HEK293 (cell line): ENCODE measurements around the gene GALNT9.

Experiments
- BCL11A ChIP-seq: fragments of 450-650 bp; formaldehyde crosslinking; IDR thresholded peaks from 2 replicates; pipeline ENCODE4 v1.5.1; 2016; ENCODE audit warnings: low read depth, missing biosample characterization, missing genetic modification characterization
- SP3 ChIP-seq: fragments of 450-650 bp; formaldehyde crosslinking; IDR thresholded peaks from 2 replicates; pipeline ENCODE4 v1.5.1; 2016; ENCODE audit warnings: missing biosample characterization, missing genetic modification characterization
- ZBTB7A ChIP-seq: fragments of 450-650 bp; formaldehyde crosslinking; IDR thresholded peaks from 2 replicates; pipeline ENCODE4 v1.5.1; 2016; ENCODE audit warnings: low read depth, missing biosample characterization, missing genetic modification characterization
- ZNF138 ChIP-seq: fragments of 450-650 bp; formaldehyde crosslinking; IDR thresholded peaks from 2 replicates; pipeline ENCODE4 v1.5.1; 2016; ENCODE audit warnings: missing biosample characterization, missing genetic modification characterization, borderline replicate concordance
- ZNF19 ChIP-seq: fragments of 450-650 bp; formaldehyde crosslinking; IDR thresholded peaks from 2 replicates; pipeline ENCODE4; 2016; ENCODE audit warnings: missing biosample characterization, missing genetic modification characterization, low read depth
- ZNF24 ChIP-seq: fragments of 450-650 bp; formaldehyde crosslinking; IDR thresholded peaks from 2 replicates; pipeline ENCODE4 v1.5.1; 2016; ENCODE audit warnings: missing biosample characterization, missing genetic modification characterization
- ZNF335 ChIP-seq: fragments of 450-650 bp; formaldehyde crosslinking; conservative IDR thresholded peaks from 2 replicates; pipeline ENCODE4 v1.5.1; 2016; ENCODE audit warnings: missing biosample characterization, missing genetic modification characterization
- ZNF350 ChIP-seq: fragments of 450-650 bp; formaldehyde crosslinking; IDR thresholded peaks from 2 replicates; pipeline ENCODE4 v1.5.0; 2017; ENCODE audit warnings: missing biosample characterization, mild to moderate bottlenecking, missing genetic modification characterization
- ZSCAN16 ChIP-seq: fragments of 450-650 bp; formaldehyde crosslinking; IDR thresholded peaks from 2 replicates; pipeline ENCODE4 v1.5.1; 2016; ENCODE audit warnings: missing biosample characterization, missing genetic modification characterization
- TF ChIP-seq, protein P1 (sequence below): fragments of 450-650 bp; formaldehyde crosslinking; IDR thresholded peaks from 2 replicates; pipeline ENCODE4 v1.5.1; 2016; ENCODE audit warnings: missing biosample characterization, missing genetic modification characterization

DNA sequence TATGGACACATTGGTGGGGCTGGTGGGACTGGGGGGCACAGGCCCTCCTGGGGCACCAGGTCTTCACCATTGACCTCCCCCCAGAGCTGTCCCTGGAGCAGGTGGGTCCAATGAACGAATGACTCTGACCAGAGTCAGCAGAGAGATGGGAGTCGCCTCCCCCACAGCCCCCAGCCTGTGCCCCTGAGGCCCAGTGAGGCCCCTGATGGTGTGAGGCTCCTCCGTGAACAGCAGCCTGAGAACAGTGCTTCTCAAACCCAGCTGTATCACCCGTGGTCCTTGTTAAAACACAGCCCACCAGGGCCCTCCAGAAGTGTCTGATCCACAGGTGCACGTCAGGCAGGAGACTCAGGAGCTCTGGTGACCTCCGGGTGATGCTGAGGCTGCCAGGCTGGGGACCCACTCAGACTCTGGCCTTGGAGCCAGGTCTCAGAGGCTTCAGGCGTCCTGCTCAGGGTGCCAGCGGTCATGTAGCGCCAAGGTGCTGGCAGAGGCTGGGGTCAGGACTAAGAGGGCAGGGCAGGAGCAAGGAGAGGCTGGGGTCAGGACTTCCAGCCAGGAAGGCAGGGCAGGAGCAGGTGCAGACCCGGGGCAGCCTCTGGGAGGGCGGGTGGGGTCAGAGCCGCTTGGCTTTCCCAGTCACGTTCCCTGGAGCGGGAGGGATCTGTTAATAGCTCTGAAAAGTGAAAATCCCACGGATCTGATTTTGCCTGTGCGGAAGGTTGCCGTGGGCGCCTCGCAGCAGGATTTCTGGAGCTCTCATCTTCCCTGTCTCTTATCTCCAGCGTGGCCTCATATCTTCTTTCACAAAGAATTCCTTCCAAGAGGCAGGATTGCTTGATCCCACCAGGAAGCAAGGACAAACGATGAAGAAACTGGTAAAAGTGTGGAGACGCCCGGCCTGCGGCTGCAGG is 35.0 kb downstream of the GALNT9 start:
- TF ChIP-seq, protein P1, sequence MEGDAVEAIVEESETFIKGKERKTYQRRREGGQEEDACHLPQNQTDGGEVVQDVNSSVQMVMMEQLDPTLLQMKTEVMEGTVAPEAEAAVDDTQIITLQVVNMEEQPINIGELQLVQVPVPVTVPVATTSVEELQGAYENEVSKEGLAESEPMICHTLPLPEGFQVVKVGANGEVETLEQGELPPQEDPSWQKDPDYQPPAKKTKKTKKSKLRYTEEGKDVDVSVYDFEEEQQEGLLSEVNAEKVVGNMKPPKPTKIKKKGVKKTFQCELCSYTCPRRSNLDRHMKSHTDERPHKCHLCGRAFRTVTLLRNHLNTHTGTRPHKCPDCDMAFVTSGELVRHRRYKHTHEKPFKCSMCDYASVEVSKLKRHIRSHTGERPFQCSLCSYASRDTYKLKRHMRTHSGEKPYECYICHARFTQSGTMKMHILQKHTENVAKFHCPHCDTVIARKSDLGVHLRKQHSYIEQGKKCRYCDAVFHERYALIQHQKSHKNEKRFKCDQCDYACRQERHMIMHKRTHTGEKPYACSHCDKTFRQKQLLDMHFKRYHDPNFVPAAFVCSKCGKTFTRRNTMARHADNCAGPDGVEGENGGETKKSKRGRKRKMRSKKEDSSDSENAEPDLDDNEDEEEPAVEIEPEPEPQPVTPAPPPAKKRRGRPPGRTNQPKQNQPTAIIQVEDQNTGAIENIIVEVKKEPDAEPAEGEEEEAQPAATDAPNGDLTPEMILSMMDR (tag by site-specific recombination) = no peak
- TF ChIP-seq BCL11A (tag by site-specific recombination) (no peak), ZSCAN16 (tag by site-specific recombination) (no peak), ZNF138 (tag by site-specific recombination) (no peak), ZNF24 (tag by site-specific recombination) (no peak), ZNF350 (tag by site-specific recombination) (no peak), ZNF19 (tag by site-specific recombination) (no peak), ZBTB7A (tag by site-specific recombination) (no peak), SP3 (tag by site-specific recombination) (no peak), ZNF335 (tag by site-specific recombination) (no peak)
